ENCODE data around the gene STH.
"Not testable (repeated sequence)": the region's sequence is repeated elsewhere in the genome, so short reads cannot be mapped to it uniquely, and the experiment has no call there.

Gene STH

GRCh38 chr17:45998987-45999899 lies at the start of gene STH:
Gene STH, plus strand, starts transcription at chr17:45999250. Its CDS starts 30 bp downstream, at chr17:45999280.
- DNase-seq (ENCODE audit: low read depth in 2 of 2) = no peak

GRCh38 chr17:45949755-45950320 lies 49.2 kb upstream of the STH start:
- DNase-seq (ENCODE audit: low read depth in 2 of 2) = no peak

- DNase-seq (ENCODE audit: low read depth in 2 of 2) = no peak
These were observed 48.2 kb upstream of the STH start for GRCh38 chr17:45950888-45951287.

- no peak for DNase-seq (ENCODE audit: low read depth in 2 of 2)
These were observed 47.6 kb upstream of the STH start for GRCh38 chr17:45951403-45951802.

GRCh38 chr17:45951941-45952340 lies 47.1 kb upstream of the STH start:
- DNase-seq (ENCODE audit: low read depth in 2 of 2) = no peak

- no peak for DNase-seq (ENCODE audit: low read depth in 2 of 2)
These were observed 46.2 kb upstream of the STH start for GRCh38 chr17:45952814-45953320.

- no peak for DNase-seq (ENCODE audit: low read depth in 2 of 2)
These were observed 45.5 kb upstream of the STH start for GRCh38 chr17:45953561-45953960.

- no peak for DNase-seq (ENCODE audit: low read depth in 2 of 2)
These were observed 44.1 kb upstream of the STH start for GRCh38 chr17:45954914-45955313.

GRCh38 chr17:45955326-45955725 lies 43.7 kb upstream of the STH start:
- DNase-seq (ENCODE audit: low read depth in 2 of 2) = no peak

- DNase-seq (ENCODE audit: low read depth in 2 of 2) = no peak
These were observed 43.0 kb upstream of the STH start for GRCh38 chr17:45956090-45956489.

- DNase-seq (ENCODE audit: low read depth in 2 of 2) = not testable (repeated sequence)
These were observed 42.3 kb upstream of the STH start for GRCh38 chr17:45956746-45957145.

GRCh38 chr17:45958307-45958706 lies 40.7 kb upstream of the STH start:
- no peak for DNase-seq (ENCODE audit: low read depth in 2 of 2)

GRCh38 chr17:45958994-45959665 lies 39.9 kb upstream of the STH start:
- no peak for DNase-seq (ENCODE audit: low read depth in 2 of 2)

GRCh38 chr17:45960311-45960710 lies 38.7 kb upstream of the STH start:
- no peak for DNase-seq (ENCODE audit: low read depth in 2 of 2)

- no peak for DNase-seq (ENCODE audit: low read depth in 2 of 2)
These were observed 37.8 kb upstream of the STH start for GRCh38 chr17:45961206-45961605.

GRCh38 chr17:45962221-45962972 lies 36.7 kb upstream of the STH start:
- no peak for DNase-seq (ENCODE audit: low read depth in 2 of 2)

GRCh38 chr17:45963283-45963682 lies 35.8 kb upstream of the STH start:
- no peak for DNase-seq (ENCODE audit: low read depth in 2 of 2)

- no peak for DNase-seq (ENCODE audit: low read depth in 2 of 2)
These were observed 35.2 kb upstream of the STH start for GRCh38 chr17:45963889-45964288.

GRCh38 chr17:45964634-45965033 lies 34.4 kb upstream of the STH start:
- DNase-seq (ENCODE audit: low read depth in 2 of 2) = no peak

GRCh38 chr17:45965812-45966211 lies 33.2 kb upstream of the STH start:
- DNase-seq (ENCODE audit: low read depth in 2 of 2) = no peak

- no peak for DNase-seq (ENCODE audit: low read depth in 2 of 2)
These were observed 32.3 kb upstream of the STH start for GRCh38 chr17:45966606-45967280.
